ENCODE results near the gene BMAL2.
A peak's percentile ranks its signal among the peaks of the same experiment; 100 is the strongest.

Gene BMAL2, protein sequence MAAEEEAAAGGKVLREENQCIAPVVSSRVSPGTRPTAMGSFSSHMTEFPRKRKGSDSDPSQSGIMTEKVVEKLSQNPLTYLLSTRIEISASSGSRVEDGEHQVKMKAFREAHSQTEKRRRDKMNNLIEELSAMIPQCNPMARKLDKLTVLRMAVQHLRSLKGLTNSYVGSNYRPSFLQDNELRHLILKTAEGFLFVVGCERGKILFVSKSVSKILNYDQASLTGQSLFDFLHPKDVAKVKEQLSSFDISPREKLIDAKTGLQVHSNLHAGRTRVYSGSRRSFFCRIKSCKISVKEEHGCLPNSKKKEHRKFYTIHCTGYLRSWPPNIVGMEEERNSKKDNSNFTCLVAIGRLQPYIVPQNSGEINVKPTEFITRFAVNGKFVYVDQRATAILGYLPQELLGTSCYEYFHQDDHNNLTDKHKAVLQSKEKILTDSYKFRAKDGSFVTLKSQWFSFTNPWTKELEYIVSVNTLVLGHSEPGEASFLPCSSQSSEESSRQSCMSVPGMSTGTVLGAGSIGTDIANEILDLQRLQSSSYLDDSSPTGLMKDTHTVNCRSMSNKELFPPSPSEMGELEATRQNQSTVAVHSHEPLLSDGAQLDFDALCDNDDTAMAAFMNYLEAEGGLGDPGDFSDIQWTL

DNA sequence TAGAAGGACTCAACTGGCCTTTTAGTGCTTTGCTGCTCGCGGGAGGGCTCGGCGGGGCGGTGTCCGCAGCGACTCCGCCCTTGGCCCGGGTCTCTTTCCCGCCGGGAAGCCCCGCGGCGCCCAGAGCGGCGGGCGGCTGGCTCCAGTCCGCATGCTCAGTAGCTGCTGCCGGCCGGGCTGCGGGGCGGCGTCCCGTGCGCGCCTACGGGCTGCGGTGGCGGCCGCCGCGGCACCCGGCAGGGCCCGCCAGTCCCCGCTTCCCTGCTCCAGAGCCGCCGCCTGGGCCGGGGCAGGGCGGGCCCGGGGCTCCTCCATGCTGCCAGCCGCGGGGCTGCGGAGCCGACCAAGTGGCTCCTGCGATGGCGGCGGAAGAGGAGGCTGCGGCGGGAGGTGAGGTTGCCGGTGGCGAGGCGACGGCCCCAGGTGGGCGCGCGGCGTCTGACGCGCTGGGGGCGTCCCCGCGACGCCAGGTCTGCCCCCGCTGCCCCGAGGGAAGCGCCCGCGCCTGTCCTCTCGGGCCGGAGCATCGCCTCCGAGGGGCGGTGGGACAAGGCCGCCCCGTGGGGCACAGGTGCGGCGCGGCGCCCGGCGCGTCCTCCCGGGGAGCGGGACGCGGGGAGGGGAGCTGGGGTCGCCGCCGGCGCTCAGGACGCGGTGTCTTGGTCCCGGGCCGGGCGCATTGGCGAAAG is at the start of gene BMAL2:
Gene BMAL2, plus strand, starts transcription at position 123 of the 689 bp plus-strand sequence. Its CDS starts 237 bp downstream, at position 360.
- peak; percentile 21 for DNase-seq

DNA sequence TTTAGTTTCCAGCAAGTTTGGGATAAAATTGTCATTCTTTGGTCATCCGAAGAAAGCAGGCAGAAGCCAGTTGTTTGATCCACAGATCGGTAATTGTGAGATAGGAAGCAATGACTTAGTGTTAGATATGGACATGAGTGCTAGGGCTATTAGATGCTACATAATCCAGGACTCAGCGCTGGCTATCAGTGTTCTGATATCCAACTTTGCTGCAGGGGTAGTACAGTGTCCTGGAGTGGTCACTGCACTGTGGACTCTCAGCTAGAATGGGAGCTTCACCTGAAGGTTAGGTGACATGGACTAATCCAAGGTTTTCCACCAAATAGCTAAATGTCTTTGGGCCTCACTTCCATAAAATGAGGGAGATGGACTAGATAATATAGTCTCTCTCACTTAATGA is 48.6 kb upstream of the BMAL2 start:
- DNase-seq: no peak

DNA sequence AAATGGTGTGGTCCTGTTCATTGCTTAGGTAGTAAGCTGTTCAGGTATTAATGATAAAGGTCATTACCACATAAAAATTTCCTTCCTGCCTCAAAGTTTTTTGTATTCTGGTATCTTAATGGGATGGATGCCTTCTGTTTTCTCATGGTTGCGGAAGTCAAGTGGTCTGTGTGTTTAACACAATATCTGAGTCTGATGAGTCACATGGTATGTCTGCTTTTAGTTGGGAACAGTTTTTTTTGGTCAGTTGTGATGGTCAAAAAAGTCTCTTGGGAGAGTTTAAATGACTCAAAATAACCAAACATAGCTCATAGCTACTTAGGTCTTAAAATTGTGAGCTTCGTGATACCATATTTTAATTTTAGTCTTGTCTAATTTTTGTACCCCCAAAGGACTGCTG is 47.9 kb upstream of the BMAL2 start:
- no peak for DNase-seq

DNA sequence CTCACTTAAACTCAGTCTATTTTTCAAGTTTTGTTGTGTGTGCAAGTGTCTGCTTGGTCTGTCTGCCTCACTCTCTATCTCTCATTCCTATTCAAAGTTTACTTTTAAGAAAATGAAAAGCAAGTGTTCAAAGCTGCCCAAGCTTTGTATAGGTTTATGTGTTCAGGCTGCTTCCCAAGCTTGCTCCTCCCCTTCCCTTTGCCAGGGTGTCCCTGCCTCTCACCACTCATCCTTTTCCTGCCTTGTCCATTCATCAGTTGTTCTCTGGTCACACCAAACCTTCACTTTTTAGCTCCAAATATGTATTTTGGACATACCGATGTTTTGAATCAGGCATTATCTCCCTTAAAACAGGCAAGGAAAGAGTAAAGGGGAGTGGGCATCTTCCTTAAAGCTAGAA is 47.2 kb upstream of the BMAL2 start:
- no peak for DNase-seq

DNA sequence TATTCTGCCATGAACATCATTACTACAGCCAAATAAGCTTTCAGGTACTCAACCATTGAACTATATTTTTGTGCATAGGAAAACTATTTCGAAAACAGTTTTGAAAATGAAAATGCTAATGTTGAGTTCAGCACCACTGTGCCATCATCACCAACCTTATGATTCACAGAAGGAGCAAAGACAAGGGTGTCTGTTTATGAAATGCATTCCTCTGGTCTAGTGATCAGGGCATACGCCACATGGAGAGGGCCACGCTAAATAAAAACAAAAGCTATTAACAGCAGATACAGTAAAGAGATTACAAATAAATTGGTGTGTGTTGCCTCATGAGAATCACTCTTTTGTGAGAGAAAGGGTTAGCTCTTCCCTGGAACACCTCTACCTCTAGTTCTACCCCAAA is 43.2 kb upstream of the BMAL2 start:
- DNase-seq: no peak

DNA sequence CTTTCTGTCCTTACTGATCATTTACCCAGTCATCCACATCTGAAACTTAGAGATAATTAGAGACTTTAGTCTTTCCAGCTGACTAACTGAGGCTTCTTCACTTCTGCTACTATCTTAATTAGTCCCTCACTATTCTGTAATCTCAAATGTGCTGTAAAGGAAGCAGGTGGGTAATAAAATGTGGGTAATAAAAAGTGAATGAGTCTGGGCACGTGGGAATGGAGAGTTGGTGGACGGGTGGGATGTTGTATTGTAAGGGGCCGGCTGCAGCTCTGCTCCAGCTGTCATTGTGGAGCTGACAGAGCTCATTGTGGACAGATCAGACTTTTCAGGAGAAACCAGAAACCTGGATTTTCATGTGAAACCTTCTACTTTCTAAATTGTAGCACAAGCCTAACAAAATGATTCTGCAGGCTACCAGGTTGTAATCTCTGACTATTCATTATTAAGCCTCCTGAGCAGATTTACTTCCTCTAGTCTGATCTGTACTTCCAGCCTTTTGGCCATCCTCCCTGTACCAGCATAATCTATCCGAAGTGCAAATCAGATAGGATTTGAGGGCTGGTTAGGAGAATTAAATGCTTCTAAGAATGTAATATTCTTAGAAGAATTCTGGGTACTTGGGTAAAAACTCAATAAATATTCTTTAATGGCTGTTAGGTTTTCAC is 42.0 kb upstream of the BMAL2 start:
- DNase-seq: no peak

DNA sequence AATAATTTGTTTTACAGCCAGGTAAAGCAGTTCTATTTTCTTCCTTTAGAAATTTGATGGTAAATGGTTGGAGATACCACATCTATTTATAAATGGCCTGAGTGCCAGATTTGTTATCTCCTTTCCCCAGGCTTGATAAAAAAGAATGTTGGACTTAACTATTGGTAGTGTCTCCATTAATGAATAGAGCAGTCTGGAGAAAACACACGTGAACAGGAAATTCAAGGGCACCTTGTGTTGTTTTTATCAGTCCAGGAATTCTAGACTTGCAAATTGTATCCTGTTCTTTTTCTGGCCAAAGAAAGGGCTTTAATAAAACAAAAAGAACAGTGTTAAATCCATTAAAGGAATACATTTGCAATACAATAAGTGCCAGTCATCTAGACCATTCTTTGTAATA is 40.8 kb upstream of the BMAL2 start:
- no peak for DNase-seq

DNA sequence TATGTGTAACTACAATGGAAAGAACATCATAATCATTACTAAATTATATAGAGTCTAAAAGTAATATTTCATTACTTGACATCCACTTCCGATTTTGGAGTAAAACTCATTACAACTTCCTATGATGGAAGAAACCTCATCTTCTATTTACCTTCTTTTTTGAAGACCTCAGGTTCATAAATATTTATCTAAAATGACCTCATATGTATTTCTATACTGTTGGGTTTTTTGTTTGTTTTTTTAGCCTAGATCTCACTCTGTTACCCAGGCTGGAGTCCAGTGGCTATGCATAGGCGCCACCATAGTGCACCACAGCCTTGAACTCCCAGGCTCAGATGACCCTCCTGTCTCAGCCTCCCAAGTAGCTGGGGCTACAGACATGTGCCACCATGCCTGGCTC is 39.9 kb upstream of the BMAL2 start:
- no peak for DNase-seq

DNA sequence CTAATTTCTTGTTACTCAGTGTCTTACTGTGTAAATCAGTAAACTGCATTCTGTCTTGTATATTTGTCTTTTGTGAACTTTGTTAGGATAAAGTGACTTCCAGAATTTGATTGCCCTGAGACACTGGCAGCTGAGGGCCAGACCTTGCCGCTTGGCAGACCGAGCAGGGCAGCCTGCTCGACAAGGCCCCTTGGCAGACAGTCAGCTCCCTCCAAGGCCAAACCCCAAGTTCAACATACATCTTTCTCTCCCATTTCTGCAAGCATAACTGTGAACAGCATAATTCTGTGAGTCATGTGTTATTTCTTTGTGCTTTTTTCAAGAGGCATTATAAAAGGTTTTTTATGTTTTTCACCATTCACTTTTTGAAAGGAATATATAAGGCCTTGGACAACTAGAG is 39.2 kb upstream of the BMAL2 start:
- no peak for DNase-seq

DNA sequence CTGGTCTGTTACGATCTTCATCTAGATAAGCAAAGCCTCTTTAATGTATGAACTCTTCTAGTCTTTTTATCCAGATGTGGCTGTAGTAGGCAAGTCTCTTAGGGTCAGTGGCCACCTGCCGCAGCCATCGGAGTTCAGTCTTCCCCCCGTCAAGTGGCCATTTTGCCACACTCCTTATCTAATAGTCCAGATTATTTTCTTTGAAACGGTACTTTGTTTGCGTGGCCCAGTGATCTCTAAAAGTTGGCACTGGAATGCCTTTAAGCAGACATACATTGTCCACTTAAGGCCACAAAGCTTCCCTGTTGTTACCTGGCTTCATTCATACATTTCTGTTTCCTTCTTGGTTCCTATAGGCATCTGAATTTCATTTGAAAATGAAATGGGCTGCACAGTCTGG is 36.0 kb upstream of the BMAL2 start:
- no peak for DNase-seq

DNA sequence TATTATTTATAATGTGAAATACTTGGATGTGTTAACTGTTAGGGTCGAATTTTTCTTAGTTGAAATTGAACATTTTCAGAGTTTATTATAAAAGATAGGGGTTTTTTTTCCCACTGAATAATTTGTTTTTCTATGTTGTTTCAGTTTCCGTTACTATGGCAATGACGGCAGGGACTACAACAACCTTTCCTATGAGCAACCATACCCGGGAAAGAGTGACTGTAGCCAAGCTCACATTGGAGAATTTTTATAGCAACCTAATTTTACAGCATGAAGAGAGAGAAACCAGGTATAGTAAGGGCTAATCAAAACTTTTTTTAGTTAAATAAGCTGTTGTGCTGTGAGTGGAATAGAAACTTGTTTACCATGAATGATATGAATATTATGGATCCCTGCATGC is 35.1 kb upstream of the BMAL2 start:
- DNase-seq: no peak

DNA sequence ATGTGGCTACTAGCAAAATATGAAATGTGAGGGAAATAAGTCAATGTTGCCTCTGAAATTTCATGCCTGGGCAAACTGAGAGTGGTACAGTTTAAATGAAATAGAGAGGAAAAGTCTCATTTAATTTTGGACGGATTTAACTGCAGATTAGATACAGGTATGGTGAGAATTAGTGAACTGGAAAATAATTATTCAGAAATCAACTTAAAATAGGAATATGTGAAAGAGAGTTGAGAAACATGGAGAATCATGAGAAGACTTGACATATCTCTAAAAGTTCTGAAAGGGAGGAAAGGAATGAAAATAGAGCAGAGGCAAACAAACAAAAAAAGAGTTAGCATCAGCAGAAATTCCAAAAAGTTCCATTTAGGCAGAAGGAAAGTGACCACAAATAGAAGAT is 33.5 kb upstream of the BMAL2 start:
- no peak for DNase-seq

DNA sequence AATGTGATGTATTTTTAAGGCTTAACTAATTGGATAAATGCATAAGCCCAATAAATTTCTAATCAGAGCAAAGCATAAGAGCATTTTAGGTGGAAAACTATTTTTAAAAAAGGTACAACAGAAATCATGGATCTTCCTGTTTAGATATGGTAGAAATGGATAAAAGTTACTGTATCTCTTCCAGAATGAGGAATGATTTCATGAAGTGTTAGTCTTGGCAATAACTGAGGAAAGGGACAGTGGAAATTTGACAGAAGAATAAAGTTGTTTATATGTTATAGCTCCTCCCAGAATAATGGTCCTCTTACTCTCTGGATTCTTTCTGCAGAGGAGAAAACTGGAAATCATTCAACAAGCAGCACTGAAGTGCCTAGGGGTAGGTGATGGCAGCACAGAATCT is 32.4 kb upstream of the BMAL2 start:
- no peak for DNase-seq

DNA sequence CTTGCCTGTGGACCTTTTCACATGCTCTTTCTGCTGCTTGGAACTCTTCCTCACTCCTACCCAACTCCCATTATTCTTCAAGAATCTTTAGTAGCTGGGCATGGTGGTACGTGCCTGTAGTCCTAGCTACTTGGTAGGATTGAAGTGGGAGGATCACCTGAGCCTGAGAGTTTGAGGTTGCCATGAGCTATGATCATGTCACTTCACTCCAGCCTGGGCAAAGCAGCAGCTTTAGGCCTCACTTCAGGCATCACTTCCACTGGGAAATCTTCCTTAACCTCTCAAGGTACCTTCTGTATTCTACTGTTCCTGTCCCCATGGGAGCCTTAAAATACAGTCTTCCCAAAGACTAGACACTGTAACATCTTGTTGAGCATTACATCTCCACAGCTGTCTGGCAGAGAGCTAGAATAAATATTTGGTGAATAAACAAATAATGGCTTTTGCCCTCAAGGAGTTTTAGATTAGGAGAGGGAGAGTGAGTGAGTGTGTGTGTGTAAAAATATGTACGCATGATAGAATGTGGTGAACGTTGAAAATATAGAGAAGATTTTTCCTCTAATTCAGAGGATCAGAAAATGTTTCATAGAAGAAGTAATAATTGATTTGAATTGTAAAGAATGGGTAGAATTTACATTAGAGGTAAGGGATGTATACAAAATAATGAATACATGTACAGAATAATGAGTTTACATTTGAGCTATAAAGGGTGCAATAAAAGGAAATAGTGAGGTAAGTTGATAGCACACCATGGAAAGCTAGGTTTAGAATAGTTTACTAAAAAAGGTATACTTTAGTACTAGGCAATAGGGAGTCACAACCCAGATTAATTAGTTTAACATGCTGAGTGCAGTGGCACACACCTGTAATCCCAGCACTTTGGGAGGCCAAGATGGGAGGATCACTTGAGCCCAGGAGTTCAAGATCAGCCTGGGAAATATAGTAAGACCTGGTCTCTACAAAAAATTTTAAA is 29.2 kb upstream of the BMAL2 start:
- DNase-seq: no peak

DNA sequence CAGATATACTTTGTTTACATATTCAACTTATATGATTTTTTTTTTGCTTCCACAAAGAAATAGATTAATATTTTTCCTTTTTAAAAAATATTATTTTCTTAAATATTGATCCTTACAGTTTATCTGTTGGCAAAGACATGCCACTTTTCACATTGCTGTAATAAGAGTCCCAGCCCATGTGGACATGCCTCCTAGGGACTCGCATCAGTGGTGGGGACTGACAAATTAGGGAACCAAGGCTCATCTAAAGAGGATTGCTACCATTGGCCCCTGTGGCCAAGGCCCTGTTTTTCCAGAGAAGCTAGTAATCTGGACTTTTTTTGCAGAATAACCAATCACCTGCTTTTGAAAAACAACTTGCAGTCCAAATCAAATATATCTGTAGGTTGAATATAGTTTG is 27.8 kb upstream of the BMAL2 start:
- no peak for DNase-seq

DNA sequence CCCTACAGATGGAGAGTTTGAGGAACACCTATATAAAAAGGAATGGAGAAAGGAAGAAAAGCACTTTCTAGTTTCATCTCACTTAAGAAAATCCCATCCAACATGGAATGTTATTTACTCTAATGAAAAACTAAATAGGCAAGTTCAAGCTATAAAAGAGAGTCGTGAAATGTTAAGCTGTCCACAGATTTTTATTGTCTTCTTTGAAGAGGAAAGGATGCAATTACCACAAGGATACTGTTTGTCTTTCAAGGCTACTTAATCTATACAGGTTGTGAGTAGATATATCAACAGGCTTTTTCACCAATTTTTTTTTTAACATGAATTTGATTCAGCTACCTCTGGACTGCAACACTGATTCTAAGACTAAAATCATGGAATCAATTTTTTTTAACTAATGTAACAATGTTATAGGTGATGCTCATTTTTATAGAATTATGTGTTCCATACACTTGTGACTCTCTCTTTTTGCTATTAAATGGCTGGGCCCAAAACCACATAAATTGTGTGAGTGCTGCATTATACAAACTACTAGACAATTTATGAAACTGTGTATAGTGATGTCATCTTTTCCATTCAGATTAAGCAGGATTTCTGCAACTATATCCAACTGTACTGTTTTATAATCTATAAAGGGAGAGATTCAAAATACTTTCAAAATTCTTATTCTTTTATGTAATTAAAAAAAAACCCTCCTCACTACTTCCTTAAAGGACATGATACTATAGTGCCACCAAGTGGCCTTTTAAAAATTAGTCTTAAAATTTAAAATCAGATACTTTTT is 26.8 kb upstream of the BMAL2 start:
- DNase-seq: peak; percentile 47

DNA sequence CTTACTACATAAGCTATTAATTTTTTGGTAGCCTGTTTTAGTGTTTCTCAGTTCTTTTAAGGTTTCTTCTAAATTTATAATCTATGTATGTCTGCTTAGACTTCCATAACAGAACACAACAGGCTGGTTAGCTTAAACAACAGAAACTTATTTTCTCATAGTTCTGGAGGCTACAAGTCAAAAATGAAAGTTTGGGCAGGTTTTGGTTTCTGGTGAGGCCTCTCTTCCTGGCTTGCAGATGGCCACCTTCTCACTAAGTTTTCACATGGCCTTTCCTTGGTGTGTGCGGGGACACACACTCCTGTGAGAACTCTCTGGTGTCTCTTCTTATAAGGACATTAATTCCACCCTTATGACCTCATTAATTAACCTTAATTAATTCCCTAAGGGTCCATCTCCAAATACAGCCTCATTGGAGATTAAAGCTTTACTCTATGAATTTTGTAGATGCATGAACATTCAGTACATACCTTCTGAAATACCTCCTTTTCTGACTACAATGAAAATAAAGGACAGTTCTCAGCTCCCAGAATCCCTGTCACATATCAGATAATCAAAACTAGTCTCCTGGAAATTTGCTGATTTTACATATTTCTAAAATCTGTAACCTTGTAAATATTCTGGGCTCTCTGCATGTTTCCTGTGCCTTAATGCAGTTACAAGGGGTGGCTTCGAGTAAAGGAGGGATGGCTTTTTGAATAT is 23.2 kb upstream of the BMAL2 start:
- DNase-seq: no peak

DNA sequence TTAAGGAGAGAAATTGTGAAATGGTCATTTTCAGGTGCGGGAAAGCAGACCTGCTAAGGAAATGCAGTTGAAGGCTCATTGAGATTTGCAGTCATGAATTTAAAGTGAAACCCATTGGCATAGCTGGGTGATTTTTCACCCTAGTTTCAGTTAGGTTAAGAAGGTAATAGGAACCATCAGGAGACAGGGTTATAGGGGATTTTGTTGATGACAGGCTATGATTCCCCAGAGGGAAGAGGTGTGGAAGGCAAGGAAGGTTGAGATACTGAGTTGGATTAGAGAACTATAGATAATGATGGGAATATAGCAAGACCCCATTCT is 22.7 kb upstream of the BMAL2 start:
- no peak for DNase-seq

DNA sequence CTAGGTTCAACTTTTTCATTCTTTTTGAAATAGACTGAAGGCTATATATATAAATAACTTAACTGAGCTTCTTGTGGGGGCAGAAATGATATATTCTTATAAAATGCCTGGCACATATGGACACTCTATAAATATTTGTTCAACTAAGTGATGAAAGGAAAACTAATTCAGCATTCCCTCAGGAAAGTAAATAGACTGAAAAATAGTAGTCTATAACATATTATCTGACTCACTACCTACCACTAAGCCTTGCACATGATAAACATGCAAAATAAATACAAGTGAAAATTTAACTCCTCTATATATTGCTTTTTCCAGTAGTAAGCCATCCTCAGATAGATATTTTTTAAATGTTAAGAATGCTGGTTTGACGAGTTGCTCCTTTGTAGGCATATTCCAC is 15.7 kb upstream of the BMAL2 start:
- DNase-seq: no peak

DNA sequence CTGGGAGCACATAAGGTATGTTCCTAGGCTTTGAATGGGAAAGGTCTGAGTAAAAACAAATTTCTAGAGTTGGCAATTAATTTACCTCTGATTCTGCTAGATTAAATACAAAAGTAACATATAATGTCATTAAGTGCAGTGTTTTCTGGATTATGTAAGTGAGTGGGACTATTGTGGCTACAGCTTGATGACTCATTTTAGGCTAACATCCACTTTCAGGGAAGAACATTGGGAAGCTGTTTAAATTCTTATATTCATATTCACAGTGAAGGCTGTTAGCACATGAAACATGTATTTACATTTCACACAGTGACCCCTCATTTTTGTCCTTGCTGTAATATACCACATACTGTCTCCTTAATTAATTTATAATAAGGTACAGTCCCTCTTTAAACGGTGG is 13.2 kb upstream of the BMAL2 start:
- DNase-seq: no peak

DNA sequence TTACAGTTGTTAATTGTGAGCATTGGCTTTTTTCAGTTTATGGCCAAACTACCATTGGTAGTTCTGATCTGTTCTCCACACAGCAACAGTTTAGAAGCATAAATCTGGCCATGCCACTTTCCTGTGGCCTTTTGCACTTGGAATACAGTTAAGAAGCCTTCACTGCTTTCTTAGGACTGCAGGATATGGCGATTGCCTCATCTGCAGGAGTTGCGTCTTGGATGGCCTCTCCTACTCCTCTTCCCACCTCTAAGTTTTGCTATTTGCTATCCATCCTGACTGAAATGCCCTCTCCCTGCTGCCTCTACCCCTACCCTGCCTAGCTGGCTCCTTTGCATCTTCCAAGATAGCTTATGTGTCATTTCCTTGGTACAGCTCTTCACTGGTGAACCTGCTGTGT is 12.8 kb upstream of the BMAL2 start:
- DNase-seq: no peak
